Measurements from ENCODE around the gene ARHGEF16.

The ARHGEF16 gene

GRCh38 chr1:3433596-3434320 lies 20.7 kb upstream of the ARHGEF16 start:
- in situ Hi-C loops (cut with MboI; ENCODE audit: low sequenced_read_pairs): no loop called here

- in situ Hi-C loops (cut with MboI; ENCODE audit: low sequenced_read_pairs): no loop called here
Measured at GRCh38 chr1:3434406-3435110, 19.9 kb upstream of the ARHGEF16 start.

GRCh38 chr1:3435666-3436065 lies 18.8 kb upstream of the ARHGEF16 start:
- in situ Hi-C loops (cut with MboI; ENCODE audit: low sequenced_read_pairs): no loop called here

- in situ Hi-C loops (cut with MboI; ENCODE audit: low sequenced_read_pairs): no loop called here
Measured at GRCh38 chr1:3436451-3436850, 18.0 kb upstream of the ARHGEF16 start.

- in situ Hi-C loops (cut with MboI; ENCODE audit: low sequenced_read_pairs): no loop called here
Measured at GRCh38 chr1:3436901-3437300, 17.6 kb upstream of the ARHGEF16 start.

GRCh38 chr1:3438661-3439180 lies 15.7 kb upstream of the ARHGEF16 start:
- in situ Hi-C loops (cut with MboI; ENCODE audit: low sequenced_read_pairs): no loop called here

GRCh38 chr1:3439346-3440299 lies 14.8 kb upstream of the ARHGEF16 start:
- in situ Hi-C loops (cut with MboI; ENCODE audit: low sequenced_read_pairs): no loop called here

- in situ Hi-C loops (cut with MboI; ENCODE audit: low sequenced_read_pairs): no loop called here
Measured at GRCh38 chr1:3440300-3440681, 14.2 kb upstream of the ARHGEF16 start.

- in situ Hi-C loops (cut with MboI; ENCODE audit: low sequenced_read_pairs): no loop called here
Measured at GRCh38 chr1:3440711-3441409, 13.6 kb upstream of the ARHGEF16 start.

- in situ Hi-C loops (cut with MboI; ENCODE audit: low sequenced_read_pairs): no loop called here
Measured at GRCh38 chr1:3441410-3441847, 13.0 kb upstream of the ARHGEF16 start.

GRCh38 chr1:3441880-3442279 lies 12.6 kb upstream of the ARHGEF16 start:
- in situ Hi-C loops (cut with MboI; ENCODE audit: low sequenced_read_pairs): no loop called here

GRCh38 chr1:3442331-3442730 lies 12.1 kb upstream of the ARHGEF16 start:
- in situ Hi-C loops (cut with MboI; ENCODE audit: low sequenced_read_pairs): no loop called here

GRCh38 chr1:3442901-3443300 lies 11.6 kb upstream of the ARHGEF16 start:
- in situ Hi-C loops (cut with MboI; ENCODE audit: low sequenced_read_pairs): no loop called here

- in situ Hi-C loops (cut with MboI; ENCODE audit: low sequenced_read_pairs): no loop called here
Measured at GRCh38 chr1:3443807-3444206, 10.7 kb upstream of the ARHGEF16 start.

- in situ Hi-C loops (cut with MboI; ENCODE audit: low sequenced_read_pairs): no loop called here
Measured at GRCh38 chr1:3444298-3444697, 10.2 kb upstream of the ARHGEF16 start.

- in situ Hi-C loops (cut with MboI; ENCODE audit: low sequenced_read_pairs): no loop called here
Measured at GRCh38 chr1:3444736-3445135, 9.7 kb upstream of the ARHGEF16 start.

GRCh38 chr1:3450202-3450863 lies 4.1 kb upstream of the ARHGEF16 start:
- in situ Hi-C loops (cut with MboI; ENCODE audit: low sequenced_read_pairs): no loop called here

GRCh38 chr1:3450983-3451382 lies 3.5 kb upstream of the ARHGEF16 start:
- in situ Hi-C loops (cut with MboI; ENCODE audit: low sequenced_read_pairs): no loop called here

- in situ Hi-C loops (cut with MboI; ENCODE audit: low sequenced_read_pairs): no loop called here
Measured at GRCh38 chr1:3451994-3452865, 2.2 kb upstream of the ARHGEF16 start.

Data from HL-60/S4 treated with retinoic acid at 250 ng/mL for 4 days and 3 days (cell line).